WI38 (cell line): ENCODE measurements around the gene TNRC6B.

Experiments
- H3K4me3 ChIP-seq: 2 replicates; pipeline ENCODE4 v1.5.1; 2011; ENCODE audit warnings: low read depth, mild to moderate bottlenecking, control low read depth, low read length
- CTCF ChIP-seq: IDR thresholded peaks from 2 replicates; pipeline ENCODE4 v1.5.1; 2012; ENCODE audit warnings: low read depth, mild to moderate bottlenecking, control low read depth, low read length

TNRC6B gene

GRCh38 chr22:40243891-40244290, 66.2 kb downstream of the TNRC6B start:
- TF ChIP-seq CTCF = no peak
- H3K4me3 ChIP-seq = no peak overlapping the region

- TF ChIP-seq CTCF = no peak
- no peak overlapping the region for H3K4me3 ChIP-seq
Measured at GRCh38 chr22:40244586-40244985, 66.9 kb downstream of the TNRC6B start.

GRCh38 chr22:40247976-40248375, 70.3 kb downstream of the TNRC6B start:
- TF ChIP-seq CTCF = no peak
- no peak overlapping the region for H3K4me3 ChIP-seq

GRCh38 chr22:40249286-40249685, 71.6 kb downstream of the TNRC6B start:
- no peak for TF ChIP-seq CTCF
- no peak overlapping the region for H3K4me3 ChIP-seq

GRCh38 chr22:40250608-40251007, 72.9 kb downstream of the TNRC6B start:
- TF ChIP-seq CTCF = no peak
- no peak overlapping the region for H3K4me3 ChIP-seq

GRCh38 chr22:40251106-40251505, 73.4 kb downstream of the TNRC6B start:
- no peak overlapping the region for H3K4me3 ChIP-seq
- no peak for TF ChIP-seq CTCF

- TF ChIP-seq CTCF = no peak
- no peak overlapping the region for H3K4me3 ChIP-seq
Measured at GRCh38 chr22:40252146-40252545, 74.4 kb downstream of the TNRC6B start.

GRCh38 chr22:40256516-40256915, 78.8 kb downstream of the TNRC6B start:
- H3K4me3 ChIP-seq = no peak overlapping the region
- no peak for TF ChIP-seq CTCF
